ENCODE measurements around the gene PARD3B. TPM values are rescaled to one million over a fixed set of nuclear protein-coding genes. Genes with fewer than 3 reads are reported as not detected.

Gene PARD3B
- total RNA-seq, 2 experiments from 2014 or later, result 0.46 TPM; not detected in 1

DNA sequence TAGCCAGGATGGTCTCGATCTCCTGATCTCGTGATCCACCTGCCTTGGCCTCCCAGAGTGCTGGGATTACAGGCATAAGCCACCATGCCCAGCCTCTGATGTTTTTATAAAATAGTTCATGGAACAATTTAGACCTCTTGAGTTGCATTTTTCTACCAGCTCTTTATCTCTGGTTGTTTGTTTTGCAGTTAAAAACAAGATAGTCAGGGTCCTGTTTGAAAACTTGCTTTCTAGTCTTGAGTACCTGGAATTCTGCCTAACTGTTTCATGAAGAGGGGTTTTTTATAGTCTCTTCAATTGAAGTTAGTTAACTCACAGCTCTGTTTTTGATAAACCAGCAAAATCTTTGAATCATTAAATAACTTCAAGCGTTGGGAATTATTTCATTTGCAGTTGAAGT is 244.8 kb downstream of the PARD3B start:
- Mint-ChIP-seq H3K4me1 (no peaks in the 10 kb centered on the region), H3K27me3 (no peaks in the 10 kb centered on the region), H3K27ac (no peak overlapping the region), H3K36me3 (ENCODE audit: low read depth) (no peaks in the 10 kb centered on the region), H3K4me3 (no peak overlapping the region), H3K9me3 (ENCODE audit: low read depth) (no peaks in the 10 kb centered on the region)
- ChIA-PET CTCF (no interaction called here), POLR2A (no interaction called here)
- no peak for DNase-seq
- ATAC-seq, result no peak
- intact Hi-C loops (cut with DNase I, micrococcal nuclease), result no loop called here

DNA sequence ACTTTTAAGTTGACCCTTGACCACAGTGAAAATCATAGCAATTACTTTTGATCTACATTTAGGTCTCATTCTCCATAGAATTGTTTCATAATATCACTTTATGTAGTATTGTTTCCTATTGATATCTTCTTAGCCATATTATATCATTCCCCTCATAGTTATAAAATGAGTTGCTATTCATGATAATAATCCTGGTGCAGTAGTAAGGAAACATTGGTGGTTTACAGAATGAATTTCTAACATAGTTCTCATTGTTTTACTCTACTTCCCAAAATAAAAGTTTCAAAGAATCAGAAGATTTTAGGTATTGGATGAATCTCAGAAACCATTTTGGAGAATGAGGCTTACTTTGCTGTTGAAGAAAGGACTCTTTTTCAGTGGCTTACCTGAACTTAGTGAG is 246.0 kb downstream of the PARD3B start:
- intact Hi-C loops (cut with DNase I, micrococcal nuclease), result no loop called here
- Mint-ChIP-seq H3K4me1 (no peaks in the 10 kb centered on the region), H3K36me3 (ENCODE audit: low read depth) (no peaks in the 10 kb centered on the region), H3K27ac (no peak overlapping the region), H3K4me3 (no peak overlapping the region), H3K9me3 (ENCODE audit: low read depth) (no peaks in the 10 kb centered on the region), H3K27me3 (no peaks in the 10 kb centered on the region)
- DNase-seq (no peak), ATAC-seq (no peak)
- CTCF ChIA-PET, result no interaction called here
- POLR2A ChIA-PET, result no interaction called here

DNA sequence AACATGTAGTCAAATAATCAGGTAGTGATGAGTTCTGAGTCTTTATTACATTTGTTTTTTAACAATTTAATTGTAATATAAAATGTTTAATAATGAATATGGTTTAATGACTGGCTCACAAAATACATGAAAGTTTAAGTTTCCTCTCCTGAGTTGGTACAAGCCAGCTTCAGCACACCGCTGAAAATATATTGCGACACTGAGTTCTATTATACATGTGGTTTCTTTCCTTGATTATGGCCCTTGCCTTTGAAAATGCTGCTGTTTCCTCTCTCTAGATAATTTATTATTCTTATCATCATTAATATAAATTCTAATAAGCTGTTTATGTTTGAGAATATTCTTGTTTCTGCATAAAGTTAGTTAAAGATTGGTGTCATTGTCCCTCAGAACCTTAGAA is 249.3 kb downstream of the PARD3B start:
- Mint-ChIP-seq H3K36me3 (ENCODE audit: low read depth) (no peaks in the 10 kb centered on the region), H3K27me3 (no peaks in the 10 kb centered on the region), H3K4me3 (no peak overlapping the region), H3K27ac (no peak overlapping the region), H3K4me1 (no peaks in the 10 kb centered on the region), H3K9me3 (ENCODE audit: low read depth) (no peaks in the 10 kb centered on the region)
- ChIA-PET CTCF (no interaction called here), POLR2A (no interaction called here)
- intact Hi-C loops (cut with DNase I, micrococcal nuclease), result no loop called here
- ATAC-seq (no peak), DNase-seq (no peak)

DNA sequence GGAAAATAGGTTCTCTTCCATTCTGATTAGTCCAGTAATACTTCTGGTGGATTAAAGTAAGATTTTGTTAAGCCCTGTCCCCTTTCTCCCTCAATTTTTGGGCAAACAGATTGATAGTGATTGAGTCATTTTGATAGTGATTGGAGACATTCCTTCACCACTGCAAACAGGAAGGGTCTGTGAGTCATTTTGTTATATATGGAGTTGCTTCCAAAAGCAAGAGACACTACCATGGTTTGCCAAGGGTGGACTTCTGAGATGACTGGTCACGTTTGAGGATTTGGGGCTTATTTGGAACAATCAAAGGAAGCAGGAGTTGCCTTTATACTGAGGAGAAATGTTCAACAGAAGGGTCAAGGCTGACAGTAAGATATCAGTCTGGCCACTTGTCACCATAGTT is 249.9 kb downstream of the PARD3B start:
- no peaks in the 10 kb centered on the region for H3K36me3 Mint-ChIP-seq (ENCODE audit: low read depth)
- H3K27me3 Mint-ChIP-seq, result peaks cover 2% of the 10 kb centered on the region
- no peak overlapping the region for H3K4me3 Mint-ChIP-seq
- no peak for DNase-seq
- ChIA-PET CTCF (no interaction called here), POLR2A (no interaction called here)
- H3K27ac Mint-ChIP-seq, result no peak overlapping the region
- intact Hi-C loops (cut with DNase I, micrococcal nuclease), result no loop called here
- no peaks in the 10 kb centered on the region for H3K4me1 Mint-ChIP-seq
- no peaks in the 10 kb centered on the region for H3K9me3 Mint-ChIP-seq (ENCODE audit: low read depth)
- no peak for ATAC-seq

DNA sequence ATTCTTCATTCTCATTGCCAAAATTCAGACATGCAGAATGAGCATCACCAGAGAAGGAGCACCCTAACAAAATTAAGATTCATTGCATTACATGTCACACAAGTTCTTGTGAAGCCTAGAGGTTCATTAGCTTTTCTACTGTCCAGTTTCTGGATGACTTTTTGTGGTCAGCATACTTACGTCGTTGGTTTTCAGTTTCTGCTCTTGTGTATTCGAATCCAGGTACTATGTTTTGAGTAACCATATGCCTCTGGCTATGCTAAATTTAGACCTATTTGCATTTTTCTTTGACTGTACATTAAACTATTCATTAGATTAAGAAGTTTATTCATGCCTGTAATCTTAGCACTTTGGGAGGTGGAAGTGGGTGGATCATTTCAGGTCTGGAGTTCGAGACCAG is 251.3 kb downstream of the PARD3B start:
- Mint-ChIP-seq H3K4me1 (no peaks in the 10 kb centered on the region), H3K27me3 (peaks cover 2% of the 10 kb centered on the region), H3K4me3 (no peak overlapping the region), H3K9me3 (ENCODE audit: low read depth) (no peaks in the 10 kb centered on the region), H3K27ac (no peak overlapping the region), H3K36me3 (ENCODE audit: low read depth) (no peaks in the 10 kb centered on the region)
- ATAC-seq (no peak), DNase-seq (no peak)
- CTCF ChIA-PET, result no interaction called here
- intact Hi-C loops (cut with DNase I, micrococcal nuclease), result no loop called here
- POLR2A ChIA-PET, result no interaction called here

DNA sequence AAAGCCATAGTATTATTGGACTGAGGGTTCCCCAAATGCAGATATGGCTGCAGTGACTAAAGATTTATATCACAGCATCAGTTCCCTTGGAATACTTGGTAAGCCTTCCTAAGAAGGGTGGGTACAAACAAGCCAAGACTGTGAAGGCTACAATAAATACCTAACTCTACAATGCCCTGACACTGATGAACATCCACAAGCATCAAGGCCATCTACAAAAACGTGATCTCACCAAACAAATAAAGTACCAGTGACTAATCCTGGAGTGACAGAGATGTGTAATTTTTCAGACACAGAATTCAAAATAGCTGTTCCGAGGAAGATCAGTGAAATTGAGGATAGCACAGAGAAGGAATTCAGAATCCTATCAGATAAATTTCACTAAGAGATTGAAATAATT is 254.5 kb downstream of the PARD3B start:
- H3K36me3 Mint-ChIP-seq (ENCODE audit: low read depth), result no peaks in the 10 kb centered on the region
- intact Hi-C loops (cut with DNase I, micrococcal nuclease), result no loop called here
- DNase-seq (no peak), ATAC-seq (no peak)
- POLR2A ChIA-PET, result no interaction called here
- no peak overlapping the region for H3K4me3 Mint-ChIP-seq
- no peak overlapping the region for H3K27ac Mint-ChIP-seq
- peaks cover 10% of the 10 kb centered on the region for H3K4me1 Mint-ChIP-seq
- H3K9me3 Mint-ChIP-seq (ENCODE audit: low read depth), result no peaks in the 10 kb centered on the region
- CTCF ChIA-PET, result no interaction called here
- H3K27me3 Mint-ChIP-seq, result peaks cover 2% of the 10 kb centered on the region

DNA sequence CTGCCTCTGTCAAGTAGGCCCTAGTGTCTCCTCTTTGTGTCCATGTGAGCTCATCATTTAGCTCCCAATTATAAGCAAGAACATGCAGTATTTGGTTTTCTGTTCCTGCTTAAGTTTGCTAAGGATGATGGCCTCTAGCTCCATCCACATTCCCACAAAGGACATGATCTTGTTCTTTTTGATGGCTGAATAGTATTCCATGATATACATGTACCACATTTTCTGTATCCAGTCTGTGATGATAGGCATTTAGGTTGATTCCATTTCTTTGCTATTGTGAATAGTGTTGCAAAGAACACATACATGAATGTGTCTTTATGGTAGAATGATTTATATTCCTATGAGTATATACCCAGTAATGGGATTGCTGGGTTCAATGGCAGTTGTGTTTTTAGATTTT is 263.2 kb downstream of the PARD3B start:
- ATAC-seq (no peak), DNase-seq (no peak)
- H3K4me3 Mint-ChIP-seq, result no peak overlapping the region
- H3K27ac Mint-ChIP-seq, result no peak overlapping the region
- ChIA-PET POLR2A (no interaction called here), CTCF (interaction anchor here (0.6 kb wide), 1 partner anchor 770 kb away, joined by 3 read pairs; no protein-coding TSS in a partner anchor)
- no peaks in the 10 kb centered on the region for H3K27me3 Mint-ChIP-seq
- H3K36me3 Mint-ChIP-seq (ENCODE audit: low read depth), result peaks cover 3% of the 10 kb centered on the region
- H3K4me1 Mint-ChIP-seq, result peaks cover 2% of the 10 kb centered on the region
- peaks cover 23% of the 10 kb centered on the region for H3K9me3 Mint-ChIP-seq (ENCODE audit: low read depth)
- intact Hi-C loops (cut with DNase I, micrococcal nuclease), result no loop called here

DNA sequence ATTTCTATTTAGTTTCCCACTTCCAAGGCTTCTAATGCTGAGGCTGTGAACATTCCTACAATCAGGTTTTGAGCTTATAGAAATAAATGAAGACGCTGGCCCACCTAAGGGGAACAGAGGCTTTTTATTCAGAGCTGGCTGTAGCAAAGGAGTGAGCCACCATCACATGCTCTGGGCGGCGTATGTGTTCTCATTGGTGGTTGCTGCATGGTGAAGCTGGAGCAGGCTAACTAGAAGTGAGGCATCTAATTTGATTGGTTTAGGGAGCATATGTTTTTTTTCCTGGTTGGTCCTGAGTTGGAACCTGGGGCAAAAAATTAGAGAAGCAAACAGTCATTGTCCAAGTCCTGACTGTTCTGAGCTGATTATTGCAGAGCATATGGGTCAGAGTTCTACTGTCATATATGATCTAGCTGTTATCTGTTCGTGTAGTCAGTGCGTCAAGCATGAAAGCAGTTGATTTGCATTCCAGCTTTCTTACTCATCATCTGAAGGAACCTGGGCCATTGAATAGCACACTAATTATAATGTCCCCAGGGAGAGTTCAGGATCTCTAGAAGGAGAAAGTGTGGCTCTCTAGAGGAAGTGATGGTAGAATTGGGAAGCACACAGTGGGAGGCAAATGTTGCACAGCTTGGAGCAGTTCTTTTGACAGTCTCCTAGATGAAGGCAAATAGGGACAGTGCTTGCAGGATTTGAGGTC is 279.6 kb downstream of the PARD3B start:
- H3K4me3 Mint-ChIP-seq, result no peak overlapping the region
- no peaks in the 10 kb centered on the region for H3K36me3 Mint-ChIP-seq (ENCODE audit: low read depth)
- no peaks in the 10 kb centered on the region for H3K4me1 Mint-ChIP-seq
- H3K9me3 Mint-ChIP-seq (ENCODE audit: low read depth), result peaks cover 11% of the 10 kb centered on the region
- peaks cover 3% of the 10 kb centered on the region for H3K27me3 Mint-ChIP-seq
- DNase-seq (no peak), ATAC-seq (no peak)
- ChIA-PET POLR2A (no interaction called here), CTCF (interaction anchor here (0.7 to 1.3 kb wide), 3 partner anchors 15 to 501 kb away, joined by 3 to 4 read pairs (median 3); no protein-coding TSS in a partner anchor)
- intact Hi-C loops (cut with DNase I, micrococcal nuclease), result no loop called here
- H3K27ac Mint-ChIP-seq, result no peak overlapping the region

DNA sequence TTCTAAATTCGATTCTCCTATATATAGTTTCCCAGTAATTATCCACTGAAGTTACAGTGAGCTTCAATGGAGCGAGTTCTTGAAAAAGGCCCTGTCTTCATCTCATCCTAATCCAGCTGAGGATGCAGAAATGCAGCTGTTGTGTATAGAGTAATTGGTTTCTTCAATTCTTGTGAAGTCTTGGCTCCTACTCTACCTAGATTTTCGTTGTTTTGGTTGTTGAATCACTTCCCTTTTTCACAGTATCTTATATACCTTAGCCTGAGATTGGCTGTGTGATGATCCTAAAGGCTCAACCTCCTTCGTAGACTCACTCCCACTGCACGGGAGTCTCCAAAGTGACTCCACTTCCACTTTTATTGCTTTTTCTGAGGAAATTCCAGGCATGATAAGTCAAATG is 280.4 kb downstream of the PARD3B start:
- CTCF ChIA-PET, result no interaction called here

DNA sequence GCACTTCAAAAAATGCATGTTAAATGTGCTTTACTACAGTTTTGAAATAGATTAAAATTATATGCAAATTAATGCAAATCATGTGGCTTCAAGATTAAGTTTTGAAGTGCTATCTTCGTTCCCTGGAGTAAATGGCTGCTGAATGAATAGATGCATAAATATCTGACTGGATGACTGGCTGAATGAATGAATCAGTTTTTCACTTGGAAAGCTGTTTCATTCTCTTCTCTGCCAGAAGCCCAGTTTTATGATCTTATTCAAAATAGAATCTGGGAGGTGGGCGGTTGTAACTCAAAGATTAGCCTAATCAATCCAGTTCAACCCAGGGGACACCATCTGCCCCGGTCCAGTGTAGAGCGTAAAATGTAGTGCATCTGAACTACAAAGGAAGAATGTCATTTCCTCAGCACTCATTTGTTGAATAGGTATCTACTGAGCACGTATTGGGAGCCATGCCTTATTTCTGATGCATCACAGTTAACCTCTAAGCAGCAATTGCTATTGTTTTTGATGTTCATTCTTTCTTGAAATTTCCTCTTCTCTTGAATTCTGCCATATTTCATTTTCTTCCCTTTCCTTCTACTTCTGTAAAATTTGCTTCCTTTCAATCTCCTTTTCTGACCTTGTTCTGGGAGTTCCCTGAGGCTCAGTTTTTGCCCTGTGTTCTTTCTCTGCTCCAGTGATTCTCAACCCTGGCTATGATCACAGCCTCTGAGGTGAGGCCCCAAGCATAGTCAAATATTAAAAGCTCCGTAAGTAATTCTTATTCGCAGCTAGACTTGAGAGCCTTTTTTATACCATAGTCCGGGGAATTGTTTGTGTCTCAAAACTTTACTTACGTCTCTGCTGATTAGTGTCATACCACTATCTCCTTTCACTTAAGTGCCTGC is 282.7 kb downstream of the PARD3B start:
- Mint-ChIP-seq H3K27me3 (peaks cover 3% of the 10 kb centered on the region), H3K9me3 (ENCODE audit: low read depth) (peaks cover 4% of the 10 kb centered on the region), H3K27ac (no peak overlapping the region), H3K4me3 (no peak overlapping the region), H3K4me1 (no peaks in the 10 kb centered on the region), H3K36me3 (ENCODE audit: low read depth) (no peaks in the 10 kb centered on the region)
- CTCF ChIA-PET, result interaction anchor here (0.6 to 0.9 kb wide), 2 partner anchors 17 to 932 kb away, joined by 3 read pairs; no protein-coding TSS in a partner anchor
- intact Hi-C loops (cut with DNase I, micrococcal nuclease), result no loop called here
- ATAC-seq (no peak), DNase-seq (no peak)
- POLR2A ChIA-PET, result no interaction called here

More for the DNA sequence above, 280.4 kb downstream of the PARD3B start:
- H3K27me3 Mint-ChIP-seq, result peaks cover 3% of the 10 kb centered on the region
- POLR2A ChIA-PET, result no interaction called here
- ATAC-seq (no peak), DNase-seq (no peak)
- no peak overlapping the region for H3K27ac Mint-ChIP-seq
- intact Hi-C loops (cut with DNase I, micrococcal nuclease), result no loop called here
- H3K4me3 Mint-ChIP-seq, result no peak overlapping the region
- no peaks in the 10 kb centered on the region for H3K4me1 Mint-ChIP-seq
- no peaks in the 10 kb centered on the region for H3K36me3 Mint-ChIP-seq (ENCODE audit: low read depth)
- peaks cover 11% of the 10 kb centered on the region for H3K9me3 Mint-ChIP-seq (ENCODE audit: low read depth)

DNA sequence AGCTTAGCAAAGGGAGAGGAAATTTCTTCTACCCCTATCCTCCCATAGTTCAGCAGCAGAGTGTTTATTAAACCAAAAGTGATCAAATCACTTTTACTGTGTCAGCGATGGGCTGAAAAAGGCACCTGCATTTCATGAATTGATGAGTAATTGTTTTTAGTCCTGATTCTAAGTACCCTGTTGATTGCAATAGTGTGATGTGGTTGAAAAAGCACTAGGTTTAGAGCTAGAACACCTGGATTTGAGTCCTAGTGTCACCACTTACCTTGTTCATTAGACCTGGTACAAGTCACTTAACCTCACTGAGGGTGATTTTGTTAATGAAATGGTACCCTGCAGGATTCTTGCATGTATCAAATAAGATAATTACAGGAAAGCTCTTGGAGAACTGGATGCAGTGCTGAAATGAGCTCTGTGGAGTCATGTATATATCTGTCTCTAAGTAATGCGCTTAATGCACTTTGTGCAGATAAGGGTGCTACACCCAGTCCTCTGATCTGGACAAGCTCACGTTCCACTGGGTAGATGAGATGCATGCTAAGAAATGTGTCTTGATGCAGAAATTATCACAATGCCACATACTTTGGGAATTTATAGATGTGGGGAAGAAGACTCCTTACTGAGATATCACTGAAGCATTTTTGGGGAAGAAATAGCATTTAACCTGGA is 289.6 kb downstream of the PARD3B start:
- Mint-ChIP-seq H3K4me1 (no peaks in the 10 kb centered on the region), H3K27me3 (peaks cover 3% of the 10 kb centered on the region), H3K27ac (no peak overlapping the region), H3K36me3 (ENCODE audit: low read depth) (no peaks in the 10 kb centered on the region), H3K4me3 (no peak overlapping the region), H3K9me3 (ENCODE audit: low read depth) (no peaks in the 10 kb centered on the region)
- DNase-seq (no peak), ATAC-seq (no peak)
- intact Hi-C loops (cut with DNase I, micrococcal nuclease), result no loop called here
- ChIA-PET POLR2A (no interaction called here), CTCF (interaction anchor here (1.7 kb wide), 1 partner anchor 10 kb away, joined by 3 read pairs; no protein-coding TSS in a partner anchor)

DNA sequence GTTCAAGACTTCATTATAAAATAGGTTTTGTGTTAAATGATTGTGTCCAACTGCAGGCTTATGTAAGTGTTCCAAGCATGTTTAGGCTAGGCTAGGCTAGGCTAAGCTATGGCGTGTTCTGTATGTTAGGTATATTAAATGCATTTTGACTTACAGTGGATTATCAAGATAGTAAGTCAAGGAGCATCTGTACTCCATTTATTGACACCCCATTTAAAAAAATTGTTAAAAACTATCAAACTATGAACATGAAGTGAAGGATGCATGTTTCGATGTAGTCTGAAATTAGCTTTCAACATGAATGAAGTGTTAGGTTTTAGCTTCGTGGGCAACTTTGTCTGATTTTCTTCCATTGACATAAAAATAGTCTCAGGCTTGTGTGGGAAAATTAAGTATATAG is 290.5 kb downstream of the PARD3B start:
- Mint-ChIP-seq H3K27me3 (peaks cover 3% of the 10 kb centered on the region), H3K9me3 (ENCODE audit: low read depth) (no peaks in the 10 kb centered on the region), H3K4me3 (no peak overlapping the region), H3K27ac (no peak overlapping the region), H3K36me3 (ENCODE audit: low read depth) (no peaks in the 10 kb centered on the region), H3K4me1 (peaks cover 4% of the 10 kb centered on the region)
- intact Hi-C loops (cut with DNase I, micrococcal nuclease), result no loop called here
- DNase-seq (no peak), ATAC-seq (no peak)
- ChIA-PET POLR2A (no interaction called here), CTCF (no interaction called here)

All from activated CD4-positive, alpha-beta T cell treated with anti-CD3 and anti-CD28 coated beads for 36 hours (primary cell).